Activated CD4-positive, alpha-beta T cell treated with anti-CD3 and anti-CD28 coated beads for 48 hours (primary cell): ENCODE measurements around the gene DDAH1.
"Not testable (repeated sequence)": the region's sequence is repeated elsewhere in the genome, so short reads cannot be mapped to it uniquely, and the experiment has no call there.

Experiments
- DNase-seq: peaks from one replicate; pipeline ENCODE4 v3.0.0-alpha.2; 2020

The DDAH1 gene

GRCh38 chr1:85356130-85356529 lies 108.8 kb downstream of the DDAH1 start:
- no peak for DNase-seq

- DNase-seq = no peak
These were observed 112.9 kb downstream of the DDAH1 start for GRCh38 chr1:85352055-85352454.

GRCh38 chr1:85351202-85351828 lies 113.6 kb downstream of the DDAH1 start:
- DNase-seq = no peak

- no peak for DNase-seq
These were observed 115.7 kb downstream of the DDAH1 start for GRCh38 chr1:85349224-85349623.

- no peak for DNase-seq
These were observed 117.1 kb downstream of the DDAH1 start for GRCh38 chr1:85347908-85348307.

GRCh38 chr1:85347275-85347674 lies 117.7 kb downstream of the DDAH1 start:
- not testable (repeated sequence) for DNase-seq

GRCh38 chr1:85344256-85344694 lies 120.7 kb downstream of the DDAH1 start:
- no peak for DNase-seq

- DNase-seq = no peak
These were observed 121.2 kb downstream of the DDAH1 start for GRCh38 chr1:85343612-85344255.

- DNase-seq = no peak
These were observed 121.7 kb downstream of the DDAH1 start for GRCh38 chr1:85343213-85343611.

- DNase-seq = no peak
These were observed 122.8 kb downstream of the DDAH1 start for GRCh38 chr1:85342207-85342606.

- DNase-seq = no peak
These were observed 124.5 kb downstream of the DDAH1 start for GRCh38 chr1:85340427-85340826.

- DNase-seq = no peak
These were observed 125.1 kb downstream of the DDAH1 start for GRCh38 chr1:85339656-85340399.

GRCh38 chr1:85339089-85339488 lies 125.9 kb downstream of the DDAH1 start:
- no peak for DNase-seq

GRCh38 chr1:85334962-85335361 lies 130.0 kb downstream of the DDAH1 start:
- no peak for DNase-seq

GRCh38 chr1:85333186-85333585 lies 131.8 kb downstream of the DDAH1 start:
- DNase-seq = no peak

- DNase-seq = no peak
These were observed 132.4 kb downstream of the DDAH1 start for GRCh38 chr1:85332575-85332974.

- DNase-seq = no peak
These were observed 134.2 kb downstream of the DDAH1 start for GRCh38 chr1:85330711-85331290.

- no peak for DNase-seq
These were observed 134.7 kb downstream of the DDAH1 start for GRCh38 chr1:85330214-85330631.

- no peak for DNase-seq
These were observed 136.1 kb downstream of the DDAH1 start for GRCh38 chr1:85328713-85329397.

GRCh38 chr1:85327759-85328158 lies 137.2 kb downstream of the DDAH1 start:
- no peak for DNase-seq

- DNase-seq = no peak
These were observed 138.1 kb downstream of the DDAH1 start for GRCh38 chr1:85326851-85327250.

GRCh38 chr1:85326336-85326735 lies 138.6 kb downstream of the DDAH1 start:
- DNase-seq = no peak

- DNase-seq = no peak
These were observed 139.0 kb downstream of the DDAH1 start for GRCh38 chr1:85325920-85326319.
